ENCODE data around the gene GARIN5A.

- TF ChIP-seq JUN (IDR thresholded peaks at IDR 0.05; ENCODE audit: low read depth, low read length) = no peak
- TF ChIP-seq POLR2A (IDR thresholded peaks at IDR 0.05; ENCODE audit: control extremely low read depth in 1 of 2, low read depth in 2 of 2, low read length in 2 of 2) = no peak
- no peak for TF ChIP-seq NRF1 (IDR thresholded peaks at IDR 0.05; ENCODE audit: low read depth, low read length)
- no peak for TF ChIP-seq JUND (IDR thresholded peaks at IDR 0.05; ENCODE audit: low read length)
- no peak for TF ChIP-seq CBX8 (IDR thresholded peaks at IDR 0.05; ENCODE audit: borderline replicate concordance, low read depth, low read length)
- TF ChIP-seq FOSL1 (IDR thresholded peaks at IDR 0.05; ENCODE audit: insufficient read depth, low read depth, low read length) = no peak
- no peak for TF ChIP-seq TBP (IDR thresholded peaks at IDR 0.05; ENCODE audit: low read depth, low read length)
Observed at GRCh38 chr19:50510121-50510670, 33.5 kb upstream of the GARIN5A start.
